HG02610 (cell line): ENCODE data around the gene GRIN2C.

Experiments
- ATAC-seq: cut with Tn5 transposase; IDR thresholded peaks from one replicate; pipeline ENCODE4 v1.9.1; 2021; ENCODE audit warnings: mild to moderate bottlenecking, moderate library complexity; ENCODE audit not compliant: unreplicated experiment

Gene GRIN2C

DNA sequence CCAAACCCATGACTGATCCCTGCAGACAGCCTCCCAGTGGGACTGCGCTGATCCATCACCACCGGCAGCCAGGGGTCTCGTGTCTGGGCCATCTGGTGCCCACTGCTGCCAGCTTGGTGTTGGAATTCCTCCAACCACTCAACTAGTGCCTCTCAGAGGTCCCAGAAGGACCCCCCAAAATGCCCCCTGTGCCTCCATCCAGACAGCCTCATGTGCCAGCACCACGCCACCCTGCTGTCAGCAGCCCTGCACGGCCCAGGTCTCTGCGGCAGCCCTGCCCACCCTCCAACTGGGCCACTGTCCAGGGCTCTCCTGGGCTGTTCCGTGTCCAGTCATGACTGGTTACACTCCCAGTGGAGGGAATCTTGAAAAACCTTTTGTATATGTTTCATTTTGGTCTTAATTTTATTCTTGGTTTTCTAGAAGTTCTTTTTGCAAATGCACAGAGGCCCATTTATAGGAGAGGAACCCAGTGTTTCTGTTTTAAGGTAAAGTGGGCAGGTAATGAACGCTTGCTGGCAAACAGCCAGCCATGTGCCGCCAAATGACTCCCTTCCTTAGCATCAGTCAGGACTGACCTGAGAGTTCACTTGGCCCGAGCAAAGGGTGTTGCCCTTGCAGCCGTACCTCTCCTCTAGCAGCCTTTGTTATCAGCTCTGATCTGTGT lies 34.6 kb downstream of the GRIN2C start:
- no peak for ATAC-seq

DNA sequence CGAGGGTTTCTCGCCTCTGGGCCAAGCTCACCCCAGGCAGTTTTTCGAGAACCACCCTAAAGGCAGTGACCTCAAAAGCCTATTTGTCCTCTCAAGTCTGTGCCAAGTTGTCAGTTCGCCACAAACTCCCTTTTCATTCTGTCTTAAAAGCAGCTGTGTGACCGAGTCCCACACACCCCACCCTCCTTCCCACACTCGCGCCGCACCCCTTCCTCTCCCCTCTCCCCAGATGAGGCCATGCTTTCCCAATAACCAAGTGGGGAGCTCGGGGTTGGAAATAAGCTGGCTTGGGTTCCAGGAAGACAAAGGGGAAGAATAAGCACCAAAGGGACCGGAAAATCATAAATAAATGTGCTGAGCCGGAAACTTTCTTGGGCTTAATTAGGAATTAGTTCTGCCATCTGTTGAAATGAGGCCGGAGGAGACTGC lies 36.7 kb downstream of the GRIN2C start:
- ATAC-seq = no peak

DNA sequence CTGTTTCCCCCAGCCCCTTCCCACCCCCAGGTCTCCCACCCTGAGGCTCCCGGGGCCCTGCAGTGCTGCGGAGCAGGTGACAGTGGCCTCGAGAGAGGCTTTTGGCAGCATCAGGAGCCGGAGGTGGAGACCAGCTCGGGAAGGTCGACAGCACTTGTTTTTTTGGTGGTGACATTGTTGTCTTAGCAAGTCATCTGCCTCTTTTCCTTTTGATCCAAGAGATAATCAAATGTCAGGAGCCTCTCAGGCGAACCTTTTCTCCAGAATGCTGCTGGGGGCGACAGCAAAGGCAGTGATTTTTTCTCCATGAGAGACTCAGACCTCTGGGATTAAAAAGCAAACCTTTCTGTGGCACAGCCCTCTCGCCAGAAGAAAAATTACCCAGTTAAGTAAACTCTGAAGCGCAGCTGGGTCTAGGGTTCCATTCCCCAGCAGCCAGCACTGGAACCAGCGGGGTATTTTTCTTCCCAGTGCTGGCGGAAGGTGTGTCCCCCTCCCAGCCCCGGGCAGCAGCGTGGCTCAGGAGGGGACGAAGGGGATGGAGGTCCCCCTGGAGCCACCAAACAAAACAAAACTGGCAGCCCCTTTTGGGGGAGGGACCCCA lies 37.2 kb downstream of the GRIN2C start:
- ATAC-seq = no peak

DNA sequence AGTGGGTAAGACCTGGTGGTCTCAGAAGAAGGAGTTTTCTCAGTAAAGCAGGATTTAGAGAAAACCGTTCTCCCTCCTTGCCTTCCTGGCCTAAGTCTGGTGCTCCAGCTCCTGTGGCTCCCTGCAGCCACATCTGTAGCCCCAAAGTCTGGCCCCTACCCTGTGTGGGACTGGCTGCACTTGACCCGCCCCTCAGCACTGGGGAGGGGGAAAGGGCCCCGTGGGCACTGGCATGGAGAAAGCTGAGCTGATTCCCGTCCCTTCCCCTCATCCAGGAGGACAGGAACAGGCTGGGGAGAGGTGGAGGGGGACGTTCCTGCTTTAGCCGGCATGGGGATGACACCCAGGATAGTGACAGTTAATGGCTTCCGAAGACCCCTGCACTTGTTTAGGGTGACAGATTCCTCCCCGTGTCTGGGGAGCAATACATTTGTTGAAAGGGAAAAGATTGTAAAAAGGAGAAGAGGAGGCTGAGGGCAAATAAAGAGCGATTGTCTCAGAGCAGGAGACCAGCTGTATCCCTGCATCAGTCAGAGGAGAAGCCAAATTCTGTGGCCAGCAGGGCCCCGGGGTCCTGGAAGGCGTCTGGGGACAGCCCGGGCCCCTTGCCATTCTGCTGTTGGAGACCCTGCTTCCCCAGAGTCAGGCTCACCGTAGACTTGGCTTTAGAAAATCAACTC lies 37.9 kb downstream of the GRIN2C start:
- ATAC-seq = no peak

DNA sequence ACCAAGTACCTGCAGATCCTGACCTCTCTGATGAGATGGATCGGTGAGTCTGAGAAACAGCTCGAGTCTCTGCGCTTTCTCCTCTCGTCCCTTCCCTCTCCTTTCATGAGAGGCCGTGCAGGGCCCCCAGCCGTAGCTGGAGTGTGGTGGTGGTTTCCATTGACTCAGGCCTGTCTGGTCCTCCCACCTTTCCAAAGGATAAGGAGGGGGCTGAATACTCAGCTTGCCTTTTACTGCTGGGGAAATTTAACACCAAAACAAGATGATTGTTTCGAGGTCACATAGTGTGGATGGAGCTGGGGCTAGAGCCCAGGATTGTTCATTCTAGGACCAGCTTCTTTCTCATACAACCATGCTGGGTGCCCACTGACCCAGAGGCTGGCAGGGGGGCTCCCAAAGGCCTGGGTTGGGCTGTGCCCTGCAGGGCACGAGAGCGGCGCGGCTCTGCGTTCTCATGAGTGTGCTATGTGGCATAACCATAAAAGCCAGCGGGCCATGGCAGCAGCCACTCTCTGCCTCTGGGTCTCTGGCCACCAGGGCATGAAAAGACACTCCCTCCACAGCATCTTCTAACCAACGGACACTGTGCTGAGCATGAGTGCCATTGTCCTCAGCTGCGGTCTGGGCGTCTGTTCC lies 39.8 kb downstream of the GRIN2C start:
- no peak for ATAC-seq

DNA sequence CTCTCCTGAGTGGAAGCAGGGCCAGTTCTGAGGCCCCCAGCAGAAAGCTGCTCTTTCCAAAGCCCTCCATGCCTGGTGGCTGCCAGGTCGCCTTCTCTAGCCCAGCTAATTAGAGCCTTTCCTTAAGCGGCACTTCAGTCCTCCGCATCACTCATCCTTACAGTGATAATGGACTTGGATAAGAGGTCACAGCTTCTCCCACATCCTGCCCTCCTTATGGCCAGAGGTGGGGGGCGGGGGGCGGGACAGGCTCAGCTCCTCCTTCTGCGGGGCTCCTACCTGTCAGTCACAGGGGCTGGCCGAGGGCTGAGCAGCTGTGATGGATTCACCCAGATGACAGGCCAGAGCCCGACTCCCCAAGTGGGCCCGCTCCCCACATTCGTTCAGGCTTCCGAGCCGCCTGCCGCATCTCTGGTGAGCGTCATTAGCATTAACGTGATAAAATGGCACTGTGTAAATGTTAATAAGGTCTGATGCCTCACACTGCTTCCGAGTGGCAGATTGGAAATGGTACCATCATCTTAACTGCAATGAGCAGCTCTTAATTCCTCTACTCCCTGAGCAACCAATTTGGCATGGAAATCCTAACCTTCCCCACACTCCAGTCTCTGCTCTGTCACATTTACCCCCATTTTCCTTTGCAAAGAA lies 41.3 kb downstream of the GRIN2C start:
- no peak for ATAC-seq

DNA sequence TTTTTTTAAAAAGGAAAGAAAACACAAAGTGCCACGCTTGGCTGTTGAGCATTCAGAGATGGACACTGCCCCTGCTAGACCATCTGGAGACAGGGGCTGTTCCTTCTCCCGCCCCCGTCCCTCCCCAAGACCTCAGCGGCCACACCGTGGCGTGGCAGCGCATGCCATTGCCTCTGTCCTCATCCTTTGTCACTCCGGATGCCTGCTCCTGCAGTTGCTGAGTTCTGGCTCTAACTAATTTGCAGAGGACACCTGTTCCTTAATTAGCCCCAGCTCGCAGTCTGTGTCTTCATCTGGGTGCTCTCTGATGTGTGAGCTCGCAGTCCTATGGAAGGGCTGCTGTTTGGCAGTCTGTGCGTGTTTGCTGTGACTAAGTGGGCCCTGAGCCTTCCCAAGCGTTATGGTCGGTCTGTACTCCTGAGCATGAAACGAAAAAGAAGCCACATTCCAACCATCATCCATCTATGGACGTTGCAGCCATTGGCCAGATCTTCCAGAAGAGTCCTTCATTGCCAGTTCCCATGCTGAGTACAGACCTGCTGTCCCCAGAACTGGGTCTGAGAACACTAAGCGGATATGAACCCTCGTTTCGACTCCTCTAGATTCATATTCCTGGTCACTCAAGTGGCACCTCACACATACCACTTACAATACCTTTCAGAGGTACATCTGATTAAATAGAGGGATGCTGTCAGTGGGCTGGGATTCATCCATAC lies 42.6 kb downstream of the GRIN2C start:
- no peak for ATAC-seq

DNA sequence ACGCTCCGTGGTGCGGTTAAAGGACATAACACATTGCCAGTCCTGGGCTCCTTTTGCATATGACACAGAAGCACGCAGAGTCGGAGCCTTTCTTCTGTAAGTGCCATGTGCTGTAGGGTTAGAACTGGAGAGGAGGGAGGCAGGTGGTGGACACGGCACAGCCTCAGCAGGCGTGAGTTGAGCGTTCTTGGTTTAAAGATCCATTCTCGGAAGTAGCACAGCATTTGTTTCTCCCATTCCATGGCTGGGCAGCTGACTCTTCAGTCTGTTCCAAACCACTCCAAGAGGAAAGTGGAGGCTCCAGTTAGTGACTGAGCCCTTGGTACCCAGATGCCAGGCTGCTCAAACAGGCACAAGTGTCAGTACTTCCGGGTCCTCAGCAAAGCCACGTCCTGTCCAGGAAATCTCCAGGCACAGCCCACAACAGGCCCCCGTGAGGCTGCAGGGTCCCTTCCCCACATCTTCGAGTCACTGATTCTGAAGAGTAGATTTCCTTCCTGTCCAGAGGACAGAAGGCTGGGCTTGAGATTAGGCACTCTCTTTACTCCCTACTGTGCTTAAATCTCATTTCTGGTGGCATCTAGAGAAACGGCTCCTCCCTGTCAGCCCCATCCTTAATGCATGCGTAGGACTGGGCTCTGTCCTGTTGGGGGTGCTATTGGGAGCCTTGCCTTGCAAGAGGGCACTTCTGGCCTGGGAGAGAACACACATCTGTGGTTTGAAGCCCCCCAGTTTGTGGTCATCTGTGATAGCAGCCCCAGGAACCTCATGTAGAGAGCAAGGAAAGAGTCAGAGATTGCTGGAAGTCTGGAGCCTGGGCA lies 43.9 kb downstream of the GRIN2C start:
- no peak for ATAC-seq

DNA sequence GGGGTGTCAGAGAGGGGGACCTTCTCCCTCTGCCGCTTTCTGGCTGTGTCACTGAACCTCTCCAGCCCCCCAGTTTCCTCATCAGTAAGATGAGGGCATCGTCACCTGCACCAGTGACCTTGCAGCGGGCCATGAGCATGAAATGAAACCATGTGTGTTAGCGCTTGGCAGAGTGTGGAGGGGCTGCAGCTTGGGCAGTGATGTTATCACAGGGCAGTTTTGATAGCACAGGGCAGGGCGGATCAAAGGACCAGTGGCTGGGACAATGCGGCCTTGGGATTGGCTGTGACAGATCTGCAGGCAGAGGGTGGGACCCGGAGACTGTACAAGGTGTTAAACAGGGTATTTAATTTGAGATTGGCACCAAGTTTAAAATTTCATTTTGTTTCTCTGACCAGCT lies 44.6 kb downstream of the GRIN2C start:
- no peak for ATAC-seq

DNA sequence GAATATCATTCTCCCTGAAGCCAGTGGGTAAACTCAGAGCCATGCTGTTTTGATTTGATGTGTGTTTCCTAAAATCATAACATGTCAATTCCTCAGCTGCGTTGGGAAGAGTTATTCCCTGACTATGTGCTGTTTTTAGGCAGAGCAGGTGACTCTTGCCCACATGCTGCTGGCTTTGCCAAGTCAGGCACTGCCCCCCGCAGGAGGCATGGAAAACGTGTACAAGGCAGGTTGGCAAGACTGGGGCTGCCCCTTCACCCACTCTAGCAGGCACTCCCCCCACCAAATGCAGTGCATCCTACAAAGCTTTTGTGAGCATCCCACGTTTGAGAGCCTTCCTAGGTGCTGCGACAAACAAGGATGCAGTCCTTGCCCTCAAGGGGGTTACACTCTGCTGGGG lies 45.2 kb downstream of the GRIN2C start:
- ATAC-seq = no peak

DNA sequence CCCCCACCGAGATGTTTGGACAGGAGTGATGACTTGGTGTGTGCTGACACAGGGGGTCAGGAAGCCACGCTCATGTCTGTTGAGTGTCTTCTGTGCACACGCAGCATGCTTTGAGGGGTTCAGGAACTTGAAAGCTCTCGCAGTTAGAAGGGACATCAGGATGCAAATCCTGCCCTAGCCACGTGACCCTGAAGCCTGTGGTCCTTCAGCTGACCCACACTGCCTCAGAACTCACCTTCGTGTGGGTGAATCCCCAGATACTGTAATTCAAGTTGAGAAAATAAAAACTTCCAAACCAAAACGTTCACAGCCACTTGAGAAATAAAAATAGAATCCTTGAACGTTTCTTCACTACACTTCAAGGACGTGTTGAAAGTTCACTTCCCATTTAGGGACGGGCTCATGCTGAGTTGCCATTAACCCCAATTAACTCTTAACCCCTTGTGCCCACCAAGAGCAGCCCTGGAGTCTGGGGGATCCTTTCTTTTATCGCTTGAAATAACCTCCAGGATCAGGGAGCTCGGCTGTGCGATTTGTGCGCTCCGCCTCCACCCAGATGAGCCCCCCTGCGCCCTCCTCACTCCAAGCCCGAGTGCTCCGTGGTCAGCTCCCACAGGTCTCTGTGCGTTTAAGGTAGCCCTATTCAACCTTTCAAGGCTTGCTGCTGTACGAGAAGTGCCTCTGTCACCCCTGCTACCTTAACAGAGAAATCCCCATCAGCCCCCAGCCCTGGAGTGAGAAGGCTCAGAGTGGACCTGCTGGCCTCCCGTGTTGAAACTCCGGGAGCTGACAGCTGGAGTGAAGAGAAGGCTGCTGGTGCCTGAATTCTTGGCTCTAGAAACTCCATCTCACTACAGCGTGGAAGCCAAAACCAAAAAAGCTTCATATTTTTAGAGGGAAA lies 47.3 kb downstream of the GRIN2C start:
- ATAC-seq = no peak

DNA sequence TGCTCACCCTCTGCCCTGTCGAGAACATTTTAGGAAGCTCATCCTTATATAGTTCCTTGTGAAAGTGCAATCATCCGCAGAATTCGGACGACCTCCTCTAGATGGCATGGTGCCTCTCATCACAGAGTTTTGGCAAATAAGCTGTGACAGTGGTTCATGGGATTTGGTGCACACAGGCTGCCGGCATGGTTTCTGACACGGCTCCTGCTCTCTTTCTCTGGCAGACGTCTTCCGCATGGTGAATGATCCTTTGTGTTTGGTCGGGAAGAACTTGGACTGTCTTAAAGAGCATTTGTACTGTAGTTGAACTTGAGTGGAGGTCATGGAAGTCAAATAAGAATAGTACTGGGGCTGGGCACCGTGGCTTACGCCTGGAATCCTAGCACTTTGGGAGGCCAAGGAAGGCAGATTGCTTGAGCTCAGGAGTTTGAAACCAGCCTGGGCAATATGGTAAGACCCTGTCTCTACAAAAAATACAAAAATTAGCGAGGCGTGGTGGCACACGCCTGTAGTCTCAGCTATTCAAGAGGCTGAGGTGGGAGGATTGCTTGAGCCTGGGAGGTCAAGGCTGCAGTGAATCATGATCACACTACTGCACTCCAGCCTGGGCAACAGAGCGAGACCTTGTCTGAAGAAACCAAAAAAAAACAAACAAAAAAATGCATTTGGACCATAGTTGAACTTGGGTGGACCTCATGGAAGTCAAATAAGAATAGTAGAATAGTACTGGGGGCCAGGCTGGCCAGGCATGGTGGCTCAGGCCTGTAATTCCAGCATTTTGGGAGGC lies 48.8 kb downstream of the GRIN2C start:
- no peak for ATAC-seq

DNA sequence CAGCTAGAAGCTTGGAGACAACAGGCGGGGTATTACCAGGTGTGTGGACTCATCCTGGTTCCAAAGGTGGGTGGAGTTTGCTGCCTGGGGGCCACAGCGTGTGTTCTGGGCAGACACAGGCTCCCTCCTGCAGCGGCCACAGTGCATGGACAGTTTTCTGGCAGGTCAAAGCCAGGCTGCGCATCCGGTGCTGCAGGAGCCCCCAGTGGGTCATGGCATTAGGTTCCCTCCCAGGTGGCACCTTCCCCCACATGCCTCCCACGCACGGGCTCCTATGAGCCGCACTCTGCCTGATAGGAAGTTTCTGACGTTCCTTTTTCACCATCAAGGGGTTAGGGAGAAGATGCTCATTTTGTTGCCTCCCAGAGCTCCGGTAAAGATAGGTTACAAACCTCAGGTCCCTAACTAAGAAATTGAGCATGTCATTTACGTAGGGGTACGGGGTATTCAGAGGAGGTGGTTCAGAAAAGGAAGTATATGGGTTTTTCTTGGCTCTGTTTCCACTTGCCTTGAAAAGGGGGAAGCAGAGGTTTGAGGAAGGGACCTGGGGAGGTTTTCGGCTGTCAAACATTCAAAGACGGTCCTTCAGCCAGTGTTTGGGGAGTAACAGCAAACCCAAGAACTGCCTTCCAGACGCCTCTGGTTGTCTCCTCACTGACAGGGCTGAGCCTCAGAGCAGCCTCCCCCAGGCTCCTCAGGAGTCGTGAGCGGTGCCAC lies 50.8 kb downstream of the GRIN2C start:
- ATAC-seq = no peak

DNA sequence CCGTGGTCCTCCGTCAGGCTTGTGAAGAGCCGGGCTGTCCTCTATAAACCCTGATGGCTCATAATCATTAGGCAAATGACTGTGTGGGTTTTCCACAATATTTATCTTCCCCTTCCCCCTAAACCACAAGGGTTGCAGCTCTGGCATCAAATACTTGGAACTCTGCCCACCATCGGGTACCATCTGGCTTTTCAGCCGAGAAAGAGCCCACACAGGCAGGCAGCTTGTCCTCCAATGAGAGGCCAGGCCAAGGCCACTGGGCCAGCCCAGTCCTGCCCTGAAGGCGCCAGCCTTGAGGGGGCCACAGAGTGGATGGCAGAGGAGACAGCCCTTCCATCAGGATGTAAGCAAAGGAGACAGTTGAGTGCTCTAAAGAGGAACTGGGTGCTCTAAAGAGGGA lies 51.8 kb downstream of the GRIN2C start:
- ATAC-seq = no peak

DNA sequence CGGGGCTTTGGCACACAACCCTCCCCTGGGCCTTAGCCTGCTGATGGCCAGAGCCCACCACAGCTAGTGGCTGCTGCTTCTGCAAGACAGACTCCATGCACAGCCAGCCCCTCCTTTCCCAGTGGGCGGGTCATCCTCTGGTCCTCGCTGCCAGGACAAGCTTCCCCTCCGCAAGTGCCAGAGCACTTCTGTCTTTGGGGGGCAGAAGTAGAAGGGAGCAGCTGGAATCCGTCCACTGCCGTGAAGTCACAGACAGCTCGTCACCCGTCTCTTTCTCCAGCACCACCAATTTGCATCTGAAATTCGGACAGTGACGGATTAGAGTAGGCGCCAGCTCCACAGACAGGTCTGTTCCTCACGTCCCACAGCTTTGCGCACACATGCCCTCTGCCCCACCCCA lies 52.2 kb downstream of the GRIN2C start:
- no peak for ATAC-seq

DNA sequence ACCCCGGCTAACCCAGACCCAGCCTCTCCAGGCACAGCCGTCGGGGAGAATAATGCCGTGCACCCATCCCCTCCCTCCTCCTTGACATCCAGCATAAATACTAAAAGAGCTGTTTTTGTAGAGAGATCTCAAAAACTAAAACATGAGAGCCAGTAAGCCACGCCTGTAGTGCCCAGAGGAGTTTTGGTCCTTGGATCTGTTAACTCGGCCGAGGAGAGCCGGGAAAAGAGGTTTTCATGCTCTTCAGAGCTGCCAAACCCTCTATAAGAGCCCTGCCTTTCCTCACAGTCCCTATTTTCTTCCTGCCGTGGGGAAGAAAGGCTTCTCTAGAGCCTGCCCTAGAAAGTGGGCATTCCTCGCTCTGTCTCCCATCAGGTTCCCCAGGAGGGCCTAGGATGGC lies 53.4 kb downstream of the GRIN2C start:
- no peak for ATAC-seq

DNA sequence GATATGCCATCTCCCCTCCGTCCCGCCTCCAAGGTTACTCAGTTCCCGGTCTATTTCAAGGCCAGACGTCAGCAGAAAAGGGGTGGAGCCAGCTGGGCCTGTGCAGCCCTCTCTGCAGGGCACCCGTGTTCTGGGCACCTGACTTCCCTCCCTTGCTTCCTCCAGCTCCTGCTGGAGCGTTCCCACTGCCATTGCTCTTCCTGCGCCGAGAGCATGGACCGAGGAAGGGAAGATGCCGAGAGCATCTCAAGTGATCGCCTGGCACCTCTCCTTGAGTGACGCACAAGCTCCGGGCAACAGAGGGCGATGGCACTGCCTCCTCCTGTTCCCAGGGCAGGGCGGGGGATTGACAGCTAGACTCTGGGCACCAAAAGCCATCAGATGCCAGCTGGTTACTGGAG lies 54.1 kb downstream of the GRIN2C start:
- no peak for ATAC-seq

DNA sequence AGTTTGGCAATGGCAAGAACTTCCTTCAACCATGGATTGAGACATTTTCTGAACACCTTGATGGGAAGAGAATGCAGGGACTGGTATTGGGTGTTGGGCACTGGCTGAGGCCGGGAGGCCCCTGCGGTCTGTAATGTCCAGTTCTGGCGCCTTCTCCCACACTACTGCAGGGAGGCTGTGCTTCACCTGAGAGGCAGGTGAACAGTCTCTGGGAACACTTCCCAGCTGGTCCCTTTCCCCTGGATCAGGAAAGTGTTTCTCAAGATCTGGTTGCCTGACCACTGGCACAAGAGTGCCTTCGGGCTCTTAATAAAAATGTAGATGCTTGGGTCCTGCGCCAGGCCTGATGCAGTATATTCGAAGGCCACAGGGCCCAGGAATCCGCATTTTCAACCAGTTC lies 55.0 kb downstream of the GRIN2C start:
- no peak for ATAC-seq
